Amniotic stem cell (primary cell): Measurements from ENCODE around the gene CXCR5.
"Not testable (repeated sequence)": the region's sequence is repeated elsewhere in the genome, so short reads cannot be mapped to it uniquely, and the experiment has no call there.

Experiments used
- DNase-seq: peaks from one replicate; lab custom pipeline; 2025; lab: John Stamatoyannopoulos, UW

CXCR5 gene, protein sequence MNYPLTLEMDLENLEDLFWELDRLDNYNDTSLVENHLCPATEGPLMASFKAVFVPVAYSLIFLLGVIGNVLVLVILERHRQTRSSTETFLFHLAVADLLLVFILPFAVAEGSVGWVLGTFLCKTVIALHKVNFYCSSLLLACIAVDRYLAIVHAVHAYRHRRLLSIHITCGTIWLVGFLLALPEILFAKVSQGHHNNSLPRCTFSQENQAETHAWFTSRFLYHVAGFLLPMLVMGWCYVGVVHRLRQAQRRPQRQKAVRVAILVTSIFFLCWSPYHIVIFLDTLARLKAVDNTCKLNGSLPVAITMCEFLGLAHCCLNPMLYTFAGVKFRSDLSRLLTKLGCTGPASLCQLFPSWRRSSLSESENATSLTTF

DNA sequence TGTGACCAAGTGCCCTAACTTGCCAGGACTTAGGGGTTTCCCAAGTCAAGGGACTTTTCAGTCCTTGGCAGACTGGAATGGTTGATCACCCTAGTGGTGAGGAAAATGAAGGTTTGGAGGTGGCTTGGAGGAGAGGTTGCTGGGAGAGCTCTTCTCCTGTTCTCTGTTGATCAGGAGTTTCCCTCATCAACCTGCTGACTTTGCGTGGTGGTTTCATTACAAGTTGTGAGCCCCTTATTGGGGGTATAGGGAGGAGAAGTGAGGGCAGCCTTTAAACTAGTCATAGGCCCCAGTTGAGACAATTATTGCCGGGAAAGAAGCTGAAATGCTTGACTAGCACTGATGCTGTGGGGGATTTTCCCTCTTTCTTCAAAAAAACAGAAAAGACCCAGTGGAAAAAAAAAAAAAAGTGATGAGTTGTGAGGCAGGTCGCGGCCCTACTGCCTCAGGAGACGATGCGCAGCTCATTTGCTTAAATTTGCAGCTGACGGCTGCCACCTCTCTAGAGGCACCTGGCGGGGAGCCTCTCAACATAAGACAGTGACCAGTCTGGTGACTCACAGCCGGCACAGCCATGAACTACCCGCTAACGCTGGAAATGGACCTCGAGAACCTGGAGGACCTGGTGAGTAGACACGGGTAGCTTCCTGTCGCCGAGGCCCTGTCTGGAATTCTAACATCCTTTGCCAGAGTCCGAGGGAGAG is at the start of gene CXCR5:
TSS of gene CXCR5 (plus strand) at position 525 of the 704 bp plus-strand sequence. CDS start at position 575, 50 bp downstream.
- no peak for DNase-seq

DNA sequence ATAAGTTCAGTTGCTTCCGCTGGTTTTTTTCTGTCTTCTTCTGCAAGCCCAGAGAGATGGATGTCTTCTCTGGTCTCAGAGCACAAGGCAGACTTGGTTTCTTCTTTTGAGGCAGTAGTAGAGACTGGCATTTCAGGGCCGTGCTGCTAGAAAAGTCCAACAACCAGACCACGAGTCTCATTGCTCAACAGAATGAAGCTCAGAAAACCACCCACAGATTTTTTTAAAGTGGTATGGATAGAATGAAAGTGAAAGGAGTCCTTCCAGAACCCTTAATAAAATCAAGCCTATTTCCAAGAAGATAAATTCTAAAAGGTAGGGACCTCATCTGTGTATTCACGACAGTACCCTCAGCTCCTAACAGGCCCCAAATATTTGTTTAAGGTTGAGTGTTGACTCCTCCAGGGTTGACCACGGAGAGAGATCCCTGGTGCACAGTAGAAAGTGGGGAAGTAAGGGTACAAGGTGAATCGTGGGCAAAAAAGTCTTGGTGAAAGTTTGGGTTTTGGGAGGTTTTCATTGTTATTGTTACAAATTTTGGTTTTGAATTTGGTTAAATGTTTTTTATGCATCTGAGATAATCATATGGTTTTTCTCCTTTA is 49.2 kb upstream of the CXCR5 start:
- no peak for DNase-seq

DNA sequence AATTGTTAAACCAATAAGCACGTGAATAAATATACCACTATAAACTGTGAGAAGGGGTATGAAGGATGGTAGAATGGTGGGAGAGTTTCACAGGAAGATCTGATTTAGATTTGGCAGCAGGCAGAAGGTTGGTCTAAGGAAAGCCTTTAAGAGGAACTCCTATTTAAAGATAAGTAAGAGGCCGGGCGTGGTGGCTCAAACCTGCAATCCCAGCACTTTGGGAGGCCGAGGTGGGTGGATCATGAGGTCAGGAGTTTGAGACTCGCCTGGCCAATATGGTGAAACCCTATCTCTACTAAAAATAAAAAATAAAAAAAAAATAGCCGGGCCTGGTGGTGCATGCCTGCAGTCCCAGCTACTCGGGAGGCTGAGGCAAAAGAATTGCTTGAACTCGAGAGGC is 45.8 kb upstream of the CXCR5 start:
- no peak for DNase-seq

DNA sequence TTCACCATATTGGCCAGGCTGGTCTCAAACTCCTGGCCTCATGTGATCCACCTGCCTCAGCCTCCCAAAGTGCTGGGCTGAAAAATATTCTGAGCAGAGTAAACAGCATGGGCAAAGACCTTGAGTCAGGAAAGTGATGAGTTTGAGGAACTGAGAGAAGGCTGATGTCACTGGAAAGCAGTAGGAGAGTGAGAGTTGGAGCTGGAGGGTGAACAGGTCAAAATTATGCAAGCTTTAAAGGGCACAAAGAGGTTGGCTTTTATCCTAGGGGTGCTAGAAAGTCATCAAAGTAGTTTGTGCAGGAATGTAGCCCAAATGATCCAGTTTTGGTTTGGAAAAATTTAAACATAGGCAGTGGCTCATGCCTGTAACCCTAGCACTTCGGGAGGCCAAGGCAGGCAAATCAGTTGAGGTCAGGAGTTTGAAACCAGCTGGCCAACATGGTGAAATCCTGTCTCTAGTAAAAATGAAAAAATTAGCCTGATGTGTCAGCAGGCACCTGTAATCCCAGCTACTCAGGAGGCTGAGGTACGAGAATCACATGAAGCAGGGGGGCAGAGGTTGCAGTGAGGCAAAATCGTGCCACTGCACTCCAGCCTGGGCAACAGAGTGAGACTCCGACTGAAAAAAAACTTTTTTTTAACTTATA is 44.7 kb upstream of the CXCR5 start:
- no peak for DNase-seq

DNA sequence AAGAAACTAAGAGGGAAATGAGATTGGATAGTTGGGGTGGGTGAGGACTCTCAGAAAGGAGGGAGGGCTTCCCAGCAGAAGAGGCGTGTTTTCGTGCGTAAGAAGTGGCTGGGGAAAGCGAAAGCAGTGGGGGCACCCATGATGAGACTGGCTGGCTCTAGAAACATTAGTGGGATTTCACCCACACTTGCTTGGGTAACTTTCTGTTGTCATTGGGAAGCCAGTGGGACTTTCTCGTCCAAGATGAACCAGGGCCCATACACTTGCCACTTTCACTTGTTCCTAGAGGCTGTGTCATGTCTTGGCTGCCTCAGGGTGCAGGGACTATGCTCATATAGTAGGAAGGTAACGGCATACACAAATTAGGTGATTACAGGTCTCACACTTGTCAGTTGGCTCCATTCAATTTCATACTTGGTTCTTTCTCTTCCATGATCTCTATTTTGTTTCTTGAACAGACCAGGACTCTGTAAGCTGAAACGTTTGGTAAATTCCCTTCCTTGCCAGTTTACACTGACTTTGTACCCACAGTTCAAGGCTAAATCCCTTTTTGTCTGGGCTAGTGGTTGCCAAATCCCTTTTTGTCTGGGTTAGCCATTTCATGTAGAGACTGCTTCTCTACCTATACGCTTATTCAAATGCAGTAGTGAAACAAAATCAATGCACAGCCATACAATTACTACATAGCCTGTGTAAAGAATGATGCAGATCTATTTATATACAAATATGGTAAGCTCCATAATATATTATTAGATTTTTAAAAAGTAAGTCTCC is 42.0 kb upstream of the CXCR5 start:
- DNase-seq: no peak

DNA sequence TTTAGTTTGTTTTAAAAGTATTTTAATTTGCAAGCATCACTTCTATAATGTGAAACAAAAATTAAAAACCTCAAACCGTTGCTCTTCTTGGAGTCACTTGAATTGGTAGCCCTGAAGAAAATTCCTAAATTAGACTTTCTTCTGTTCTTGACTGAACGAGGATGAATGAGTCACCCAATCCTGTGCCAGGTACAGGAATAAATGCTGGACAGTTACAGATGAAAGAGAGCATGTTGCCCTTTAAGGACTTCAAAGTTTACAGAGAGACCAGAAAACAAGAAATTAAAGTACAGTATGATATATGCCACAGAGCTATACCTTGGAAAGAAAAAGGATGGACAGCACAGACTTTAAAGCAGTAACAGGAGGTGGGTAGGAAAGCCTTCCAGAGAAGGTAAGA is 41.3 kb upstream of the CXCR5 start:
- DNase-seq: no peak

DNA sequence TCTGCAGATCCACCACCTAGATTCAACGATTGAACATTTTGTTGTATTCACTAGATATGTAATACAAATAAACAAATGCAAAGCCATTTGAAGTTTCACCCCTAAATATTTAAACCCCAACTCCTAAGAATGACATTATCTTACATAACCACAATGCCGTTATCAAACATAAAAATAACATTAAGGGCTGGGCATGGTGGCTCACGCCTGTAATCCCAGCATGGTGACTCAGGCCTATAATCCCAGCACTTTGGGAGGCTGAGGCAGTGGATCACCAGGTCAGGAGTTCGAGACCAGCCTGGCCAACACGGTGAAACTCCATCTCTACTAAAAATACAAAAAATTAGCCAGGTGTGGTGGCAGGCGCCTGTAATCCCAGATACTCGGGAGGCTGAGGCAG is 40.8 kb upstream of the CXCR5 start:
- DNase-seq: not testable (repeated sequence)

DNA sequence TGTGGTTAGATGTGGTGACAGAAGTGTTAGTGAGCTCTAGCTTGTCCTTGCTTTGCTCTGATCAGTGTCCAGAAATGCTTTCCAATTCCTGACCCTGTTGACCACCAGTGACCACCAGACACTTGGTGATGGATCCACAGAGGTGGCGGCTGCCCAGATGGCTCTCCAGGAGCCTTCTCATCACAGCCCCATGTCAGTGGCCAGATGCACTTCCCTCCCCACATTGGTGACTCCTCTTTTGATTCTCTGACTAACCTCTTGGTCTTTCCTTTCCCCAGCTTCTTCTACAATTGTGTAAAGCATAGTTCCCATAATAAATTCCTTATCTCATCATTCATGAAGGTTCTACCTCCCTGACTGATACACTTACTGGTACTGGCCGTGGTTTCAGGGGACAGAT is 40.1 kb upstream of the CXCR5 start:
- DNase-seq: no peak

DNA sequence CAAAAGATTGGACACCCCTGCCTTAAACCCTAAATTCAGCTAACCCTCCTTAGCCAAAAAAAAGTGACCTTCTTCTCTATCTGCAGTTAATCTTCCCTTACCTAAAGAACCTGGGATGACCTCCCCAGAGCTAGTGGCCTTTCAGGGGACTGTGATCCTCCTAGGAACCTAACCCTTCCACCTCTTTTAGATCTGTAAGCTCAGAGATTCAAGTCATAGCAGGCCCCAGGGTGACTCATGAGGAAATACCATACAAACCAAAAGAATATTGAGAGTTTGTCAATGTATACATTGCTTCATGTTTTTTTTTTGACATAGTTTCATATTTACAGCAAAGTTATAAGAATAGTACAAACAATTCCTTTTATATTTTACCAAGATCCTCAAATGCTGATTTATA is 38.3 kb upstream of the CXCR5 start:
- DNase-seq: peak; percentile 12

DNA sequence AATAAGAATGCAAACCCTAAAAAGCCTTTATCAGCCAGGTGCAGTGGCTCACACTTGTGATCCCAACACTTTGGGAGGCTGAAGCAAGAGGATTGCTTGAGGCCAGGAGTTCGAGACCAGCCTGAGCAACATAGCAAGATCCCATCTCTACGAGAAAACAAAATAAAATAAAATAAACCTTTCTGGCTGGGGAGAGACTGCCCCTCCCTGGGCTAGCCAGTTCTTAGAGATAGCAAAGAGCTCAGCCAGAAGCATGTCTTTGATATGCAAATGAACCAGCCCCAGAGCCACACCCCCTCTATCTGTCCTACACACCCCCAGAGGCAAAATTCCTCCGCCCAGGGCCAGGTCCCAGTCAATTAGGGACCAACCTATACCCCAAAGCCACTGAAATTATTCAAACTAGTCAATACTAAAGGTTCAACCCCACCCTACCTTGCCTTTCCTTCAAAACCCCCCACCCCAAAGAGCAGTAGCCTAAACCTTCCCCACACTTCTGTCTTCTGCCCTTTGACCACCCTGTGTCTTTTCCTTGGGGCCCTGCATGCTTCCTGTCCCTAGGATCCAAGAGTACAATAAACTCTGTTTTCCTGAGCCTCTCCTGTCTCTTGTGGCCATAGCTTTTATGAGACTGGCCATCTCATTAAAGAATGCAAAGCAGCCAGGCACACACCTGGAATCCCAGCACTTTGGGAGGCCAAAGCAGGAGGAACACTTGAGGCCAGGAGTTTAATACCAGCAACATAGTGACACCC is 37.3 kb upstream of the CXCR5 start:
- DNase-seq: no peak

DNA sequence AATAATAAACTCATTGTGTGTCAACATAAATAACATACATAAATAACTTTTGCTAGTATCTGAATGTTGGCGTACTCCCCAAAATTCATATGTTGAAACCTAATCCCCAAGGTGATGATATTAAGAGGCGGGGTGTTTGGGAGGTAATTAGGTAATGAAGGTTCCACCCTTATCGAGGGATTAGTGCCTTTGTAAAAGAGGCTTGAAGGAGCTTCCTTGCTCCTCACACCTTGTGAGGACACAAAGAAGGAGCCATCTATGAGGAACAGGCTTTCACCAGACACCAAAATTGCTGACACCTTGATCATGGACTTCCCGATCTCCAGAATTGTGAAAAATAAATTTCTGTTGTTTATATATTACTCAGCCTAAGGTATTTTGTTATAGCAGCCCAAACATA is 33.9 kb upstream of the CXCR5 start:
- no peak for DNase-seq

DNA sequence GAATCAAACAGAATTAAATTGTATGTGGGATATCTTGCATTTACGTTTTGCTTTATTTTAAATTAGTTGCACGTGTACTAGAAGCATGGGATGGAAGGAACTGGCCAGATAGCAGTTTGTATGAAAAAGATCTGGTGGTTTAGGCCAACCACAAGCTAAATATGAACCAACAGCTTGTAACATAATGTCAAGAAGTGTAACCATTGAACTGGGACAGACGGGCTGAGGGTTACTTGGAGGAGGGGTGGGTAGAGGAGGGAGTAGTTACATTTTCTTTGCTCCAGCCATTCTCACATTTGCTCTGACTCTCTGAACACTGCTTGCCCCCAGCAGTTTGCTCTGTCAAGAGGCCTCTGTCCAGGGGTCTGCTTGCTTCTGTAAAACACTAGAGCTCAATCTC is 31.7 kb upstream of the CXCR5 start:
- no peak for DNase-seq

DNA sequence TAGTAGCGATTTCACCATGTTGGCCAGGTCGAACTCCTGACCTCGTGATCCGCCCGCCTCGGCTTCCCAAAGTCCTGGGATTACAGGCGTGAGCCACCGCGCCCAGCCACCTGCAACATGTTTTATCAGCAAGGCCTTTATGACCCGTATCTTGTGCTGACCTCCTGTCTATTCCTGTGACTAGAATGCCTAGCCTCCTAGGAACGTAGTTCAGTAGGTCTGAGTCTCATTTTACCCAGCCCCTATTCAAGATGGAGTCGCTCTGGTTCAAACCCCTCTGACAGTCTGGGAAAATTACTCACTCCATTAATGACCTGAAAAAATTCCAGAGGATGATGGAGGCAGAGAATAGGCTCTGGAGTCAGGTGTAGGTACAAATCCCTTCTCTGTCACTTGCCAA is 30.0 kb upstream of the CXCR5 start:
- DNase-seq: no peak

DNA sequence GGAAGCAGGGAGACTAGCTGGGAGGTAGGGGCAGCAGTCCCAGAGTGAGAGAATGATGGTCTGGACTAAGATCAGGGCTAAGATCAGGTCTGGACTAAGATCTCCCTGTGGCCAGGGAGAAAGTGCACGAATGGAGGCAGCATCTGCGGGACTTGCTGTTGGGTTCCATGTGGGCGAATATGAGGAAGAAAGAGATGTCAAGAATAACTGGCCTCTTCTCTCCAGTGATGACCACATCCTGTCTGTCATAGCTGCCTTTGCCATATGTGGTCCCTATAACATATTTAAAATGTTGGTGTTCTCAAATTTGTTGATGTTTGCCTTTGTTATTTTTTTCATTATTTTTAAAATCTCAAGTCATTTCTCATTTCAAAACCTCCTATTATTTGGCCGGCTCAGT is 27.4 kb upstream of the CXCR5 start:
- DNase-seq: no peak

DNA sequence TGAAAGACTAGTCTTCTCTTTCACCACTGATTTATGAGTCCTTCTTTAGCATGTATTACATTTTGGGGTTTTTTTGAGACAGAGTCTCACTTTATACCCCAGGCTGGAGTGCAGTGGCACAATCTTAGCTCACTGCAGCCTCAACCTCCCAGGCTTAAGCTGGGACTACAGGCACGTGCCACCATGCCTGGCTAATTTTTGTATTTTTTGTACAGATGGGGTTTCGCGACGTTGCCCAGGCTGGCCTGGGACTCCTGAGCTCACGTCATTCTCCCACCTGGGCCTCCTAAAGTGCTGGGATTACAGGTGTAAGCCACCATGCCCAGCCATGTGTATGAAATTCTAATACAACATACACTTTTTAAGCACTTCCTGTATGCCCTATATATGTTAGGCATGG is 26.3 kb upstream of the CXCR5 start:
- no peak for DNase-seq

DNA sequence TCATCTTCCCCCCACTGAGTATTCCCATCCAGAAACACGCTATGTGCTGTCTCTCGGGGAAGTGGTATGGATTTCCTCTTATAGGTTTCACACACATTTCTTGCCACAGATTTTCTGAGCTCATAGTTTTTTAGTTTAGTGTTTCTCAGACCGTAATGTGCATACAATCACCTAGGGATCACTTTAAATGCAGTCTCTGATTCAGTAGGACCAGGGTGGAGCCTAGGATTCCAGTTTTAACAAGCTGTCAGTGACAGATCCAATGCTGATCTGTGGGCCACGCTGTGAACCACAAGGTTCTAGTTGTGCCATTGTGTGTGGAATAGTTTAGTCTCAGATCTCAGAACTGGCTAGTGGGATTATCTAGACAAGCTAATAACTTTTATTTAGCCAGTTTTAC is 23.7 kb upstream of the CXCR5 start:
- no peak for DNase-seq

DNA sequence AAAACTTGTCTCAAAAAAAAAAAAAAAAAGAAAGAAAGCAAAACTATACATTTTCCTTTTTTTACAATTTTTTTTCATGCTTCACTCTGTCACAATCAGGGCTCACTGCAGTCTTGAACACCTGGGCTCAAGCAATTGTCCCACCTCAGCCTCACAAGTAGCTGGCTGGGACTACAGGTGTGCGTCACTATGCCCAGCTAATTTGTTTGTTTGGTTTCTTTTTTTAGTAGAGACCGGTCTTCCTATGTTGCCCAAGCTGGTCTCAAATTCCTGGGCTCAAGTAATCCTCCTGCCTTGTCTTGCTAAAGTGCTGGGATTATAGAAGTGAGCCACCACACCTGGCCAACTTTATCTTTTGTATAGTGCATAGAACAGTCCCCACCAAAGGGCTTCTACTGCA is 15.0 kb upstream of the CXCR5 start:
- no peak for DNase-seq

DNA sequence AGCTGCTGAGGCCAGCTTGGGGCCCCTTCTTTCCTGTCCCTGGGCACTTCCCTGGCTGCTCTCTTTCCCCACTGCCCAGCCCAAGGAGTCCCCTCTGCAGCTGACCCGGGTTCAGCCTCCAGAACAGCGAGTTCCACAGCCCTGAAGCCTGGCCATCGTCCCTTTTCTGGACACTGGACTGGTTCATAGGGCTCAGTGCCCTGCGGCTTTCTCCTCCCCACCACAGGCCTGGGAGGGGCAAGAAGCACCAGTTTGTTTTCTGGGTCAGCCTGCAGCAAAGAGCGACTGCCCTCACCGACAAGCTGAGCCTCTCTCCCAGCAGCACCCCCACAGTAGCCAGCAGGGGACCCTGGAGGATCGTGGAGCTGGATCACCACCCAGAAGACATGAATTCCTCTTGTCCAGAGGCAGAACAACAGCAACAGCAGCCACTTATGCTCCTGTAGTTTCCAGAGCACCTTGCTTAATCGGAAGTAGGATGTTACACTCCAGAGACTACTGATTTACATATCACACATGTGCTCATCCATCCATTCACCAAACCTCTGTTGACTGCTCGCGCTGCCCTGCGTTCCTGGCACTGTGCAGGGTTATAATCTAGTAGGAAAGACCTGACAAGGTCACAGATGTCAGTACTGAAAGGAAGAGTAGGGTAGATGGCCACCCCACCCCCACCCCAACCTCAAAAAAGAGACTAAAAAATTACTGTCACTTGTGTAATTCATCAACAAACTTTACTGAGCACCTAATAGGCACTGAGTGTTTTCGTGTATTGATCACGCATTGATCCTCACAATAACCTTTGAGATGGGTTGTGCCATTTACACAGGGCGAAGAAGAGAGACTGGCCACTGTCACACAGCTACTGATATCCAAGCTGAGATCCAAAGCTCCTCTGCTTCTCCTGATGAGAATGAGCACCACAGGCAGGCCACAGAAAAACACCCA is 13.0 kb upstream of the CXCR5 start:
- DNase-seq: no peak

DNA sequence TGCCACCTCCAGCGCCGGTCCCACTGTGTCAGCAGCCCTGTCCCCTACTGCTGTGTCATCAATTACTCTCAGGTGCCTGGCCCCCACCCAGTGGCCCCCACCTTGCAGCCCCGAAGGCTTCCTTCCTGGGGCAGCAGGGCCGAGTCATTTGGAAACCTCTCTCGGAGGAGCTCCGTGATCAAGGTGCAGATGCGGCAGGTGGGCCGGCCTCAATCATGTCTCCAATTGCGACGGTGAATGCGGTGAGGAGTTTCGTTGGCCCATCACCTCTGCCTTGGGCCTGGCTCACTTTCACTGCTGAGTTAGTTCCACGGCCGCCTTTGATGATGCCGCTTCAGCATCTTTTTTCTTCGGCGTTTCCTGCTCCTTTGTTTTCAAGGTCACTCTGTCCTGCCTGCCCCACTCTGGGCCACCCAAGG is 11.3 kb upstream of the CXCR5 start:
- DNase-seq: no peak

DNA sequence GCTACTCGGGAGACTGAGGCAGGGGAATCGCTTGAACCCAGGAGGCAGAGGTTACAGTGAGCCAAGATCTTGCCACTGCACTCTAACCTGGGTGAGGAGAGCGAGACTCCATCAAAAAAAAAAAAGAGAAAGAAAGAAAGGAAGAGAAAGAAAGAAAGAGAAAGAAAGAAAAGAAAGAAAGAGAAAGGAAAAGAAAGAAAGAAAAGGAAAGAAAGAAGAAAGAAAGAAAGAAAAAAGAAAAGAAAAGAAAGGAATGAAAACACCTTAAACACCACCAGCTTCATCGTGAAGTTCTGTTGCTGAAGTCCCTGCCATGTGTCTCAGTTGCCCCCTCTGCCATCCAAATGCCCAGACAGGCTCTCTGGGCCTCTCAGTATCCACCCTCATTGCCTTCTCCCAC is 9.9 kb upstream of the CXCR5 start:
- DNase-seq: no peak
